K562 (cell line): ENCODE data around the gene DENND1A. TPM values are rescaled to one million over a fixed set of nuclear protein-coding genes. Genes with fewer than 3 reads are reported as not detected.

Experiments
- ATAC-seq: fragments of 200-7000 bp; cut with Tn5 transposase; 3 replicates; pipeline ENCODE4 v1.9.1; 2020; ENCODE audit warnings: moderate library complexity
- BruUV-seq: library from RNA; stranded (reverse); fragments of 400-500 nt; replicated peaks from 2 replicates; lab custom pipeline; 2021; lab: Mats Ljungman, UMichigan
- CTCF ChIA-PET: fragments of 300-600 bp; formaldehyde crosslinking; extraction: SDS; loops from one replicate; lab custom pipeline; 2021; ENCODE audit warnings: low intra/inter-chr PET ratio; lab: Yijun Ruan, JAX
- POLR2A ChIA-PET: fragments of 300-600, 350-650 bp; sonication (Branson Sonifier 250); formaldehyde crosslinking; extraction: SDS; loops from one replicate; lab custom pipeline; 2021; ENCODE audit warnings: antibody characterized with exemption, inconsistent platforms; lab: Yijun Ruan, JAX
- DNase-seq, 4 experiments: peaks; one replicate each; pipeline versions ENCODE4 v3.0.0 to v3.0.0-alpha.2; 2011 to 2018; ENCODE audit warnings: low spot score in 3 of 4, mixed read lengths in 3 of 4; ENCODE audit errors: extremely low read depth in 1 of 4
- FAIRE-seq: peaks from 2 replicates; lab custom pipeline; 2011; peaks lifted over from hg19 to GRCh38; lab: Jason Lieb, UNC
- H2AFZ ChIP-seq: 2 replicates; pipeline ENCODE4 v1.6.0; 2011; ENCODE audit warnings: low read depth, low read length, control low read depth, inconsistent platforms
- H3K27ac ChIP-seq: fragments of 200-600 bp; 3 replicates; pipeline ENCODE4 v1.8.0; 2011; ENCODE audit warnings: low read depth, mild to moderate bottlenecking, control low read depth, inconsistent platforms, low read length, moderate library complexity, mixed read lengths; ENCODE audit errors: extremely low read depth
- H3K27me3 ChIP-seq, 2 experiments: fragments of 300-600 bp in 1 of 2; 2 replicates in 1 of 2; 3 replicates in 1 of 2; pipeline versions ENCODE4 v1.6.0 to v1.8.0; 2011; ENCODE audit warnings: inconsistent platforms in 2 of 2, low read length in 2 of 2, mild to moderate bottlenecking in 1 of 2, mixed read lengths in 1 of 2, moderate library complexity in 1 of 2; ENCODE audit not compliant: control insufficient read depth in 2 of 2, insufficient read depth in 2 of 2
- H3K36me3 ChIP-seq: fragments of 300-600 bp; 3 replicates; pipeline ENCODE4 v1.8.0; 2011; ENCODE audit warnings: mild to moderate bottlenecking, low read length, inconsistent platforms; ENCODE audit not compliant: control insufficient read depth, insufficient read depth
- H3K4me1 ChIP-seq, 2 experiments: fragments of 200-600 bp in 1 of 2; replicated peaks in 1 of 2; 2 replicates in 1 of 2; 3 replicates in 1 of 2; pipeline versions ENCODE4 v1.5.1 to v1.8.0; 2011; ENCODE audit warnings: inconsistent platforms in 2 of 2, low read length in 2 of 2, mild to moderate bottlenecking in 1 of 2, mixed read lengths in 1 of 2, moderate library complexity in 1 of 2; ENCODE audit not compliant: control insufficient read depth in 2 of 2, insufficient read depth in 2 of 2
- H3K4me2 ChIP-seq: 2 replicates; pipeline ENCODE4 v1.6.1; 2011; ENCODE audit warnings: low read length, control low read depth, inconsistent platforms, mixed read lengths; ENCODE audit not compliant: insufficient read depth
- H3K4me3 ChIP-seq: fragments of 200-600 bp; sonication (generic), shearing (Covaris generic); 2 replicates; pipeline ENCODE4 v1.5.1; 2016; ENCODE audit warnings: control low read depth, inconsistent platforms
- H3K79me2 ChIP-seq: fragments of 200-600 bp; 3 replicates; pipeline ENCODE4 v1.8.0; 2011; ENCODE audit warnings: low read length, inconsistent platforms; ENCODE audit not compliant: control insufficient read depth, insufficient read depth
- H3K9ac ChIP-seq, 2 experiments: 2 replicates each; pipeline versions ENCODE4 v1.6.0 to v1.6.1; 2011; ENCODE audit warnings: low read depth in 2 of 2, low read length in 2 of 2, control low read depth in 1 of 2, inconsistent platforms in 1 of 2, mild to moderate bottlenecking in 1 of 2, mixed read lengths in 1 of 2; ENCODE audit not compliant: insufficient read depth in 1 of 2
- H3K9me1 ChIP-seq: one replicate; pipeline ENCODE4 v1.6.0; 2011; ENCODE audit warnings: inconsistent platforms, mild to moderate bottlenecking, low read length, moderate library complexity; ENCODE audit not compliant: control insufficient read depth, insufficient read depth
- H3K9me3 ChIP-seq: replicated peaks from 2 replicates; pipeline ENCODE4 v1.5.1; 2011; ENCODE audit warnings: low read depth, low read length, inconsistent platforms; ENCODE audit not compliant: control insufficient read depth, insufficient read depth
- H4K20me1 ChIP-seq: replicated peaks from 2 replicates; pipeline ENCODE4 v1.6.1; 2011; ENCODE audit warnings: low read length, inconsistent platforms, mixed read lengths; ENCODE audit not compliant: control insufficient read depth, insufficient read depth
- DACH1 ChIP-seq: fragments of 450-650 bp; IDR thresholded peaks from 2 replicates; pipeline ENCODE4 v1.6.1; 2018; ENCODE audit not compliant: partially characterized antibody
- LARP7 ChIP-seq: fragments of 450-650 bp; IDR thresholded peaks from 2 replicates; pipeline ENCODE4 v1.6.1; 2016
- MECOM ChIP-seq: fragments of 250-450 bp; sonication (Bioruptor Pico); IDR thresholded peaks from 2 replicates; pipeline ENCODE4 v1.8.0; 2022; ENCODE audit warnings: inconsistent platforms
- MTA3 ChIP-seq: fragments of 450-650 bp; formaldehyde crosslinking; IDR thresholded peaks from 2 replicates; pipeline ENCODE4 v1.6.1; 2017; ENCODE audit warnings: mild to moderate bottlenecking, borderline replicate concordance
- NR1H2 ChIP-seq: sonication (generic); formaldehyde crosslinking; IDR thresholded peaks from 2 replicates; pipeline ENCODE4 v1.4.0; 2020; ENCODE audit warnings: mild to moderate bottlenecking, missing genetic modification reagents
- PHB2 ChIP-seq: fragments of 450-650 bp; IDR thresholded peaks from 2 replicates; pipeline ENCODE4 v1.6.1; 2017; ENCODE audit warnings: low read depth
- PTTG1 ChIP-seq: fragments of 450-650 bp; IDR thresholded peaks from 2 replicates; pipeline ENCODE4 v1.6.1; 2016; ENCODE audit warnings: low read depth, mild to moderate bottlenecking, missing genetic modification characterization, missing compliant biosample characterization
- RBM17 ChIP-seq: fragments of 200-400 bp; formaldehyde crosslinking; IDR thresholded peaks from 2 replicates; pipeline ENCODE4 v1.6.1; 2017; ENCODE audit warnings: low read depth, mild to moderate bottlenecking, low read length, borderline replicate concordance
- SRSF1 ChIP-seq: fragments of 200-400 bp; formaldehyde crosslinking; IDR thresholded peaks from 2 replicates; pipeline ENCODE4 v1.6.1; 2017; ENCODE audit warnings: mild to moderate bottlenecking, low read depth, low read length, moderate library complexity
- TOE1 ChIP-seq, 2 experiments: fragments of 450-650 bp in 1 of 2; sonication (generic) in 1 of 2; formaldehyde crosslinking in 1 of 2; IDR thresholded peaks; 2 replicates each; pipeline versions ENCODE4 v1.7.1 to v1.8.0; 2016 to 2022; ENCODE audit warnings: borderline replicate concordance in 2 of 2, mild to moderate bottlenecking in 2 of 2, antibody characterized with exemption in 1 of 2, inconsistent platforms in 1 of 2, low read depth in 1 of 2, missing genetic modification reagents in 1 of 2, moderate library complexity in 1 of 2
- ZFX ChIP-seq: sonication (generic); formaldehyde crosslinking; IDR thresholded peaks from 2 replicates; pipeline ENCODE4 v1.8.0; 2022; ENCODE audit warnings: mild to moderate bottlenecking, missing genetic modification reagents, moderate library complexity
- ZNF224 ChIP-seq: sonication (generic); formaldehyde crosslinking; IDR thresholded peaks from 2 replicates; pipeline ENCODE4 v1.8.0; 2022; ENCODE audit warnings: mild to moderate bottlenecking, missing genetic modification reagents
- WGBS: fragments of 100-300 bp; shearing (Covaris generic); methylation state at CpG from one replicate; pipeline ENCODE4 v1.1.6; 2016; ENCODE audit warnings: low coverage, mixed read lengths; ENCODE audit not compliant: insufficient coverage; ENCODE audit errors: missing lambda C conversion rate; 5-methylcytosine and 5-hydroxymethylcytosine counted together
- in situ Hi-C: fragments of 300-500 bp; cut with MboI; formaldehyde crosslinking; loops from 4 replicates; pipeline ENCODE4 v1.15.0; 2018; ENCODE audit warnings: inconsistent platforms, mixed read lengths
- intact Hi-C: fragments of 100-400 bp; cut with micrococcal nuclease; formaldehyde crosslinking; loops from 2 replicates; pipeline ENCODE4 v1.14.2; 2022
- polyA plus RNA-seq, 8 experiments: library from polyadenylated mRNA; depleted of rRNA in 4 of 8; stranded (reverse) in 5 of 8; unstranded in 3 of 8; fragments of >200 nt; fragmentation: Nextera tagmentation in 2 of 8; fragmentation: Illumina TruSeq in 1 of 8; extraction: Ambion mirVana in 2 of 8; extraction: Trizol in 1 of 8; gene quantifications; 2 replicates each; pipeline versions ENCODE4 v1.2.1 to v1.2.3, GENCODE V29; 2011 to 2014; ENCODE audit warnings: inconsistent platforms in 1 of 8, missing spikeins in 1 of 8
- total RNA-seq, 7 experiments: library from RNA; depleted of rRNA in 6 of 7; stranded (reverse); fragments of >200 nt in 6 of 7; fragmentation: Illumina TruSeq in 2 of 7; extraction: Trizol in 2 of 7; gene quantifications; 2 replicates each; pipeline versions ENCODE4 v1.2.1 to v1.2.3, GENCODE V29; 2011 to 2021; ENCODE audit warnings: low replicate concordance in 1 of 7
- TF ChIP-seq, protein P1 (sequence below): fragments of 450-650 bp; IDR thresholded peaks from 2 replicates; pipeline ENCODE4 v1.6.1; 2016

Gene DENND1A
- total and polyA plus RNA-seq, 9 of the 15 experiments (the other 6 are each of a cell fraction or from before 2014, with no cell fraction given) = 7.6 to 29.5 (median 15.7) TPM

DNA sequence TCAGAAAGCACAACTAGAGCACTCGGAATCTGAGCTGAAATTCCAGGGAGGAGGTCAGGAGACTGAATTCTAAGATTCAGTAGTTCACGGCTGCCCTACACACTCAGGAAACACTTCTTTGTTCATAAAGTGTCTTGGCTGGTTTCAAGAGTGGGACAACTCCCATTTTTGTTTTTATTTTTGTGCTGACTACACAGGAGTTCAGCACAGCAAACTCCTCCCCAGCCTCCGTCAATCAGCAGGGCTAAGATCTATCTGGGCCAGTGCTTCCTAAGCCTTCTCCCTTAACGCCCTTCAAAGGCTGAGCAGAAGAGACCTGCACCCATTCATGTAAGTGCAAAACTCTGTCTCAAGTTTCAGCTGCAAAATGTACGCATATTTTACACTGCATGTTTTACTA lies 323.8 kb downstream of the DENND1A start:
- Histone ChIP-seq H3K36me3 (no peaks in the 10 kb centered on the region; the same call in 1 of the 3 replicates), H3K27ac (no peak overlapping the region), H3K9me1 (no peaks in the 10 kb centered on the region), H3K4me3 (no peak overlapping the region), H2AFZ (no peak overlapping the region), H3K79me2 (no peaks in the 10 kb centered on the region), H4K20me1 (no peaks in the 10 kb centered on the region), H3K4me1 (peaks cover 0 to 5% of the 10 kb centered on the region in 2 experiments; a peak in 1 of 5 replicates), H3K27me3 (no peaks in the 10 kb centered on the region), H3K9ac (no peak overlapping the region), H3K4me2 (no peak overlapping the region), H3K9me3 (no peaks in the 10 kb centered on the region)
- DNase-seq (no peak), FAIRE-seq (no peak), ATAC-seq (no peak)
- no TSS peak for BruUV-seq
- CTCF ChIA-PET = no interaction called here
- no peak for TF ChIP-seq PHB2
- TF ChIP-seq, protein P1, sequence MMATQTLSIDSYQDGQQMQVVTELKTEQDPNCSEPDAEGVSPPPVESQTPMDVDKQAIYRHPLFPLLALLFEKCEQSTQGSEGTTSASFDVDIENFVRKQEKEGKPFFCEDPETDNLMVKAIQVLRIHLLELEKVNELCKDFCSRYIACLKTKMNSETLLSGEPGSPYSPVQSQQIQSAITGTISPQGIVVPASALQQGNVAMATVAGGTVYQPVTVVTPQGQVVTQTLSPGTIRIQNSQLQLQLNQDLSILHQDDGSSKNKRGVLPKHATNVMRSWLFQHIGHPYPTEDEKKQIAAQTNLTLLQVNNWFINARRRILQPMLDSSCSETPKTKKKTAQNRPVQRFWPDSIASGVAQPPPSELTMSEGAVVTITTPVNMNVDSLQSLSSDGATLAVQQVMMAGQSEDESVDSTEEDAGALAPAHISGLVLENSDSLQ = peak; percentile 31; the same call in 1 of the 2 replicates
- no peak for TF ChIP-seq ZFX (CRISPR knock-in tag)
- no peak for TF ChIP-seq PTTG1 (tag)
- in situ Hi-C loops = no loop called here
- POLR2A ChIA-PET = interaction anchor here (0.6 to 1.7 kb wide), 6 partner anchors 9 to 612 kb away, joined by 3 to 4 read pairs (median 3); no protein-coding TSS in a partner anchor
- intact Hi-C loops = no loop called here
- 62% methylated on average over 5 of the region's 5 CpGs for WGBS

DNA sequence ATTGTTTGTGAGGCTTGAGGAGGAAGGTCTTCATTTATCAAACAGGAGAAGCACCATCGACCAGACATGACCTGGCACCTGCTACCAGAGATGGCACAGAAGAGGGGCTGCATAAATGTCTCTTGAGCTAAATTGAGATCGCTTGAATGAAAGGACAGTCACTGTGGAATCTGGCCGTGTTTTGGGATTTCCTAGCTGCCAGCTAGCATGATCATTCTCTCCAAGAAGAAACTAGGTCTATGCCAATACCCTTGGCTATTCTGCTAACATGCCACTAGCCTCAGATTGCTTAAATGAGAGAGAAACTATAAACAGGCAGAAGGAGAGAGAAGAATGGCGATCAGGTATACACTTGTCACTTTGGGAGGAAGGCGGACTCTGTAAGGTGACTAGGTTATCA lies 324.6 kb downstream of the DENND1A start:
- Histone ChIP-seq H3K27me3 (no peaks in the 10 kb centered on the region), H3K79me2 (no peaks in the 10 kb centered on the region), H3K4me2 (no peak overlapping the region)
- DNase-seq = no peak
- TF ChIP-seq MECOM (CRISPR knock-in tag) = no peak
- no peak for TF ChIP-seq DACH1
- TF ChIP-seq LARP7 = no peak
- no peak for TF ChIP-seq ZFX (CRISPR knock-in tag)
- no peak for TF ChIP-seq ZNF224 (CRISPR knock-in tag)
- no peak for TF ChIP-seq NR1H2 (CRISPR knock-in tag)
- TF ChIP-seq TOE1 (IDR thresholded peaks at IDR 0.05; ENCODE audit: borderline replicate concordance) = no peak
- TF ChIP-seq TOE1 (CRISPR knock-in tag; IDR thresholded peaks at IDR 0.05; ENCODE audit: borderline replicate concordance, low read depth) = no peak
- TF ChIP-seq MTA3 = no peak
- no peak for TF ChIP-seq SRSF1
- no peak for TF ChIP-seq RBM17
- TF ChIP-seq, all 486 proteins: peak for 0
- Histone ChIP-seq H3K9me3 (no peaks in the 10 kb centered on the region), H3K4me3 (no peak overlapping the region), H3K36me3 (no peaks in the 10 kb centered on the region; the same call in 1 of the 3 replicates), H4K20me1 (no peaks in the 10 kb centered on the region), H2AFZ (no peak overlapping the region), H3K27ac (no peak overlapping the region), H3K4me1 (peaks cover 0 to 5% of the 10 kb centered on the region in 2 experiments; a peak in 1 of 5 replicates), H3K9ac (no peak overlapping the region), H3K9me1 (no peaks in the 10 kb centered on the region)
- 36% methylated on average over 5 of the region's 5 CpGs for WGBS
- BruUV-seq = no TSS peak
- intact Hi-C loops (no loop called here), in situ Hi-C loops (no loop called here)
- ChIA-PET POLR2A (interaction anchor here (1.2 to 2.0 kb wide), 3 partner anchors 9 to 11 kb away, joined by 3 to 8 read pairs (median 3); no protein-coding TSS in a partner anchor), CTCF (no interaction called here)
- ATAC-seq (no peak), FAIRE-seq (no peak)
